ENCODE results near the gene GNAT3. TPM values are rescaled to one million over a fixed set of nuclear protein-coding genes. Genes with fewer than 3 reads are reported as not detected.

The GNAT3 gene
- total RNA-seq, 1 donor from 2014 or later = not detected

DNA sequence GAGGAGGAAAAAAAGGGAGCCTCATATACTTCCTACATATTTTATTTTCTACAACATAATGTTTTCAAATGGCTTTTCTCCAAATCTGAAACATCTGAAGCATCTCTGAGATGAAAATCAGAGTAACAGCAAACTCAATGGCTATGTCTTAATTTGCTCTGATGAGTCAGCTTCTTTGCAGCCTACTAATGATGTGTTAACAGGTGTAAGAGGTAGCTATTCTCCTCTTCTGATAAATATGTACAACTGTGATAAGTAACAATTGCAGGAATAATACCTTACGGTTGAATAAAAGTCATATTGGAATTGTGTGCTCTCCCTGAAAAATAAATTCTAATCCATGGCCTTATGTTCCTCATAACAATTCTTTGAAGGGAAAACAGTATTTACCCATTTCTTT is 45.2 kb downstream of the GNAT3 start:
- Histone ChIP-seq H3K36me3 (no peaks in the 10 kb centered on the region), H3K9me3 (no peaks in the 10 kb centered on the region), H3K4me3 (no peak overlapping the region), H3K27me3 (no peaks in the 10 kb centered on the region), H3K27ac (no peak overlapping the region), H3K4me1 (no peaks in the 10 kb centered on the region)
- no peak for DNase-seq (ENCODE audit: extremely low spot score in 2 of 2)
- intact Hi-C loops (cut with DNase I) = no loop called here
- TF ChIP-seq POLR2AphosphoS5 (IDR thresholded peaks at IDR 0.05; ENCODE audit: insufficient read depth in 1 of 2, low read depth in 1 of 2) = no peak
- TF ChIP-seq CTCF (IDR thresholded peaks at IDR 0.05) = no peak
- no peak for TF ChIP-seq POLR2A (IDR thresholded peaks at IDR 0.05)

- H3K27me3 ChIP-seq = no peaks in the 10 kb centered on the region
- H3K4me3 ChIP-seq = no peak overlapping the region
- H3K9me3 ChIP-seq = no peaks in the 10 kb centered on the region
- TF ChIP-seq POLR2A (IDR thresholded peaks at IDR 0.05) = no peak
- no peak for TF ChIP-seq POLR2AphosphoS5 (IDR thresholded peaks at IDR 0.05; ENCODE audit: insufficient read depth in 1 of 2, low read depth in 1 of 2)
- TF ChIP-seq CTCF (IDR thresholded peaks at IDR 0.05) = no peak
- no peak for DNase-seq (ENCODE audit: extremely low spot score in 2 of 2)
- H3K36me3 ChIP-seq = no peaks in the 10 kb centered on the region
- no peak overlapping the region for H3K27ac ChIP-seq
- no peaks in the 10 kb centered on the region for H3K4me1 ChIP-seq
- intact Hi-C loops (cut with DNase I) = no loop called here
Observed at GRCh38 chr7:80464211-80464610, 47.7 kb downstream of the GNAT3 start.

DNA sequence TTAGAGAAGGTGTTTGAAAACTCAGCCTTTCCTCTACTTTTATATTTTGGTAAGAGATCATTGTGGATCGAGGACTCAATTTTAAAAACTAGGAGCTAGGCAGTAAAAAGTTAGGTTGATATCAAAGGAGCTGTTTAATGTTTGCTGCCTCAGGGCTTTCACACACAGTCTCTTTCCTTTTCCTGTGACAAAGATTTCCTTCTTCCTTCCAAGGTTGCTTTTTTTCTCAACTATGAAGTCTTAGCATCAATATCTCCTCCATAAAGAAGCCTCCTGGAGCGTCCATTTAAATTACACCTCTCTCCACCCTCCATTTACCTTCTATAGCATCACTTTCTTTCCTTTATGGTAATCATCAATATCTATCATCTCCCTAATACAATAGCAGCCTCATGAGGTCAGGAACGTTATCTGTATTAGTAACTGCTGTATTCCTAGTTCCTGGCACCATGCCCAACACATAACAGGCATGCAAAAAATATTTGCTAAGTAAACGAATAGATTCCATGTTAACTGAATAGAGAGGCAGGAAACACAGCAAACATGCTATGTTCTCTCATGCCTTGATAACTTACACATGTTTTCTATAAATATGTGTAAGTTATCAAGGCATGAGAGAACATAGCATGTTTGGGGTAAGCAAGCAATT is 48.5 kb downstream of the GNAT3 start:
- intact Hi-C loops (cut with DNase I) = no loop called here
- no peak for DNase-seq (ENCODE audit: extremely low spot score in 2 of 2)
- TF ChIP-seq CTCF (IDR thresholded peaks at IDR 0.05) = no peak
- no peak for TF ChIP-seq POLR2AphosphoS5 (IDR thresholded peaks at IDR 0.05; ENCODE audit: insufficient read depth in 1 of 2, low read depth in 1 of 2)
- TF ChIP-seq POLR2A (IDR thresholded peaks at IDR 0.05) = no peak

GRCh38 chr7:80460857-80461256 is 51.0 kb downstream of the GNAT3 start:
- TF ChIP-seq POLR2A (IDR thresholded peaks at IDR 0.05) = no peak
- no peak for TF ChIP-seq CTCF (IDR thresholded peaks at IDR 0.05)
- no peak for TF ChIP-seq POLR2AphosphoS5 (IDR thresholded peaks at IDR 0.05; ENCODE audit: insufficient read depth in 1 of 2, low read depth in 1 of 2)
- no peak overlapping the region for H3K27ac ChIP-seq
- intact Hi-C loops (cut with DNase I) = no loop called here

More for the DNA sequence above, 48.5 kb downstream of the GNAT3 start:
- no peaks in the 10 kb centered on the region for H3K27me3 ChIP-seq
- no peaks in the 10 kb centered on the region for H3K9me3 ChIP-seq
- no peaks in the 10 kb centered on the region for H3K36me3 ChIP-seq
- H3K4me1 ChIP-seq = no peaks in the 10 kb centered on the region
- no peak overlapping the region for H3K27ac ChIP-seq
- no peak overlapping the region for H3K4me3 ChIP-seq

DNA sequence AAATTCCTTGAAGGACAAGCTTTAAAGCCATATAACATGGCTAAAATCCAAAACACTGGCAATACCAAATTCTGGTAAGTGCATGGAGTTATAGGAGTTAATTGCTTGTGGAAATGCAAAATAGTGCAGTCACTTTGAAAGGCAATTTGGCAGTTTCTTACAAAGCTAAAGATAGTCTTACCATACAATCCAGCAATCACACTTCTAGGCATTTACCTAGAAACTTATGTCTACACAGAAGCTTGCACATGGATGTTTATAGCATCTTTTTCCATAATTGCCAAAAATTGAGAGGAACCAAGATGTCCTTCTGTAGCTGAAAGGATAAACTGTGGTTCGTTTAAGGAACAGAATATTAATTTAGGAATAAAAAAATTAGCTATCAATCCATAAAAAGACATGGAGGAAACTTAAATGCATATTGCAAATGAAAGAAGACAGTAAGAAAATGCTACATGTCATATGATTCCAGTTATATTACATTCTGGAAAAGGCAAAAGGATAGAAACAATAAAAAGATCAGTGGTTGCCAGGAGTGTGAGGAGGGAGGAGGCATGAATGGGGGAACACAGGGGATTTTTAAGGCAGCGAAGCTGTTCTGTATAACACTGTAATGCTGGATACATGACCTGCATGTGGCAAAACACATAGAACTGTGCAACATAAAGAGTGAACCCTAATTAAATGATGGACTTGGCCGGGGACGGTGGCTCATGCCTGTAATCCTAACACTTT is 51.9 kb downstream of the GNAT3 start:
- Histone ChIP-seq H3K27me3 (no peaks in the 10 kb centered on the region), H3K4me1 (no peaks in the 10 kb centered on the region), H3K4me3 (no peak overlapping the region), H3K27ac (no peak overlapping the region), H3K36me3 (no peaks in the 10 kb centered on the region), H3K9me3 (no peaks in the 10 kb centered on the region)
- DNase-seq (ENCODE audit: extremely low spot score in 2 of 2) = no peak
- no peak for TF ChIP-seq POLR2AphosphoS5 (IDR thresholded peaks at IDR 0.05; ENCODE audit: insufficient read depth in 1 of 2, low read depth in 1 of 2)
- no peak for TF ChIP-seq CTCF (IDR thresholded peaks at IDR 0.05)
- no peak for TF ChIP-seq POLR2A (IDR thresholded peaks at IDR 0.05)
- intact Hi-C loops (cut with DNase I) = no loop called here

More at GRCh38 chr7:80460857-80461256, 51.0 kb downstream of the GNAT3 start:
- Histone ChIP-seq H3K4me3 (no peak overlapping the region), H3K36me3 (no peaks in the 10 kb centered on the region), H3K27me3 (no peaks in the 10 kb centered on the region), H3K4me1 (no peaks in the 10 kb centered on the region), H3K9me3 (no peaks in the 10 kb centered on the region)
- DNase-seq (ENCODE audit: extremely low spot score in 2 of 2) = no peak

Measured in vagina (tissue), 2 donors.